IMR-90 (cell line): ENCODE data around the gene ALG6. TPM values are rescaled to one million over a fixed set of nuclear protein-coding genes. Genes with fewer than 3 reads are reported as not detected.

Experiments used
- CEBPB ChIP-seq: IDR thresholded peaks from 2 replicates; pipeline ENCODE4 v1.6.1; 2012; ENCODE audit warnings: low read depth, low read length, improper control_type of control experiment
- MAFK ChIP-seq: IDR thresholded peaks from 2 replicates; pipeline ENCODE4 v1.6.1; 2012; ENCODE audit warnings: low read depth, low read length, improper control_type of control experiment
- MAZ ChIP-seq: IDR thresholded peaks from 2 replicates; pipeline ENCODE4 v1.6.1; 2012; ENCODE audit warnings: low read depth, mild to moderate bottlenecking, low read length, improper control_type of control experiment, moderate library complexity, borderline replicate concordance
- NFE2L2 ChIP-seq: fragments of 150-350 bp; IDR thresholded peaks from 2 replicates; pipeline ENCODE4 v1.6.1; 2016; ENCODE audit warnings: low read depth, mild to moderate bottlenecking, low read length
- RAD21 ChIP-seq: IDR thresholded peaks from 2 replicates; pipeline ENCODE4 v1.6.1; 2012; ENCODE audit warnings: low read length, improper control_type of control experiment
- RCOR1 ChIP-seq: IDR thresholded peaks from 2 replicates; pipeline ENCODE4 v1.6.1; 2012; ENCODE audit warnings: mild to moderate bottlenecking, low read length, improper control_type of control experiment; ENCODE audit not compliant: insufficient replicate concordance
- polyA plus RNA-seq, 3 experiments: library from polyadenylated mRNA; depleted of rRNA; stranded (reverse); fragments of >200 nt; gene quantifications; 2 replicates each; pipeline ENCODE4 v1.2.3, GENCODE V29; 2012; ENCODE audit warnings: low replicate concordance in 1 of 3
- total RNA-seq: library from RNA; depleted of rRNA; stranded (reverse); fragments of >200 nt; gene quantifications from 2 replicates; pipeline ENCODE4 v1.2.3, GENCODE V29; 2012
- TF ChIP-seq, protein P1 (sequence below): conservative IDR thresholded peaks from 2 replicates; pipeline ENCODE4 v1.5.1; 2012; ENCODE audit warnings: mild to moderate bottlenecking, low read depth, low read length, improper control_type of control experiment

ALG6 gene
- total and polyA plus RNA-seq, 2 of the 4 experiments (the other 2 are of a cell fraction), result 4.8 to 6.5 TPM

DNA sequence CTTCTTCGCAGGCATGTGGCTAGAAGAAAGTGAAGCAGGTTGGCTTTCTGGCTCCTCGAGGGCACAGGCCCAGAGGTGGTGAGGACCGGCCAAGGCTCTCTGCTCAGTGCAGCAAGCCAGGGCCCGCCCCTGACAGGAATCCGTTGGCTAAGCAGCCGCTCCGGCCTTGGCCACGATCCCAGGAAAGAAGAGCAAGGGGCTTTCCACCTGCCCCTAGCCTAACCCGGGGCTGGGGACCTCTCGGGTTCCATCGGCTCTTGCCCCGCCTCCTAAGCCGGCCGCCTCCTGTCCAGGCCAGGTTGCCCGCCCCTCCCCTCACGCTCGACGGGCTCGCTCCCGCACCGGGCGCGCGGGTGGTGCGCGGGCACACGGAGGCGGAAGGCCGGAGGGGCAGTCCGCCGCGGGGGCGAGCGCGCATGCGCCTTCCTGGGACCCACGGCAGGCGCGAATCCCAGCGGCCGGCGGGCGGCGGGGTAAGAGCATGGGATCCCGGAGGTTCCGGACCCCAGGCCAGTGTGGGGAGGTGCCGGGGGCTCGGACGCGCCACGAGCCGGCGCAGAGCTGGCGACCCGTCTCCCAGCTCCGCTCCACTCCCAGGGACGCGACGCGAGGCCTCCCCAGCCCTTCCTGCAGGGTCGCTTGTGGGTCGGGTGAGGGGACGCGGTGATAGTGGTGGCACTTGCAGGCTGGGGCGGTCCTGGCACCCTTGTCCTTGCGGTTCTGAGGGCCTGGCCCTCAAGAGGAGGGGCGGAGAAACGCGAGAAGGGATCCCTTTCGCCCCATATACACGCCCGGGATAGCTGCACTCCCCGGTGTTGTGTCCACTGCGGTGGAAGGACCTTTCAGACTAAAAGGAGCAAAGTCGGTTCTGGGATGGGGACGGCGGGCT is at the start of gene ALG6 (continued):
- TF ChIP-seq, protein P1, sequence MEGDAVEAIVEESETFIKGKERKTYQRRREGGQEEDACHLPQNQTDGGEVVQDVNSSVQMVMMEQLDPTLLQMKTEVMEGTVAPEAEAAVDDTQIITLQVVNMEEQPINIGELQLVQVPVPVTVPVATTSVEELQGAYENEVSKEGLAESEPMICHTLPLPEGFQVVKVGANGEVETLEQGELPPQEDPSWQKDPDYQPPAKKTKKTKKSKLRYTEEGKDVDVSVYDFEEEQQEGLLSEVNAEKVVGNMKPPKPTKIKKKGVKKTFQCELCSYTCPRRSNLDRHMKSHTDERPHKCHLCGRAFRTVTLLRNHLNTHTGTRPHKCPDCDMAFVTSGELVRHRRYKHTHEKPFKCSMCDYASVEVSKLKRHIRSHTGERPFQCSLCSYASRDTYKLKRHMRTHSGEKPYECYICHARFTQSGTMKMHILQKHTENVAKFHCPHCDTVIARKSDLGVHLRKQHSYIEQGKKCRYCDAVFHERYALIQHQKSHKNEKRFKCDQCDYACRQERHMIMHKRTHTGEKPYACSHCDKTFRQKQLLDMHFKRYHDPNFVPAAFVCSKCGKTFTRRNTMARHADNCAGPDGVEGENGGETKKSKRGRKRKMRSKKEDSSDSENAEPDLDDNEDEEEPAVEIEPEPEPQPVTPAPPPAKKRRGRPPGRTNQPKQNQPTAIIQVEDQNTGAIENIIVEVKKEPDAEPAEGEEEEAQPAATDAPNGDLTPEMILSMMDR, result 0 out of 2 replicates have a peak, but pooled peaks have one; percentile 14
- no peak for TF ChIP-seq NFE2L2
- peak; percentile 86; the same call in 1 of the 2 replicates for TF ChIP-seq MAZ
- TF ChIP-seq RCOR1, result no peak
- TF ChIP-seq RAD21, result no peak
- TF ChIP-seq CEBPB, result no peak
- no peak for TF ChIP-seq MAFK
